ENCODE results near the gene CEP128. TPM values are rescaled to one million over a fixed set of nuclear protein-coding genes. Genes with fewer than 3 reads are reported as not detected.

Gene CEP128
- total RNA-seq, 2 experiments from 2014 or later = 12.3 to 13.0 TPM

- Mint-ChIP-seq H3K4me1 (ENCODE audit: low read depth) (no peaks in the 10 kb centered on the region), H3K4me3 (no peak overlapping the region), H3K27ac (no peak overlapping the region), H3K27me3 (no peaks in the 10 kb centered on the region), H3K9me3 (peaks cover 14% of the 10 kb centered on the region), H3K36me3 (ENCODE audit: low read depth) (peaks cover 48% of the 10 kb centered on the region)
- intact Hi-C loops (cut with DNase I, micrococcal nuclease) = no loop called here
- H3K9me3 ChIP-seq (ENCODE audit: control insufficient read depth in 1 of 2, insufficient read depth in 1 of 2, low read length in 2 of 2) = no peaks in the 10 kb centered on the region
- no peak overlapping the region for H3K4me3 ChIP-seq (ENCODE audit: low read length)
- POLR2A ChIA-PET = no interaction called here
- no peaks in the 10 kb centered on the region for H3K27me3 ChIP-seq (ENCODE audit: control insufficient read depth in 1 of 2, insufficient read depth in 2 of 2, low read length in 2 of 2)
- DNase-seq = no peak
- TF ChIP-seq CTCF (IDR thresholded peaks at IDR 0.05) = no peak
- H3K36me3 ChIP-seq (ENCODE audit: insufficient read depth, low read length) = no peaks in the 10 kb centered on the region
- CTCF ChIA-PET = no interaction called here
- H3K27ac ChIP-seq (ENCODE audit: low read depth in 1 of 2, low read length in 2 of 2) = no peak overlapping the region
- no peak for ATAC-seq (ENCODE audit: poor library complexity)
- H3K4me1 ChIP-seq (ENCODE audit: insufficient read depth, low read length) = no peaks in the 10 kb centered on the region
Measured at GRCh38 chr14:80798211-80798610, 143.3 kb downstream of the CEP128 start.

- intact Hi-C loops (cut with DNase I, micrococcal nuclease) = no loop called here
- CTCF ChIA-PET = no interaction called here
Measured at GRCh38 chr14:80792771-80793170, 148.8 kb downstream of the CEP128 start.

GRCh38 chr14:80787876-80788275 is 153.7 kb downstream of the CEP128 start:
- Mint-ChIP-seq H3K36me3 (ENCODE audit: low read depth) (peaks cover 30% of the 10 kb centered on the region), H3K27ac (no peak overlapping the region), H3K4me1 (ENCODE audit: low read depth) (no peaks in the 10 kb centered on the region), H3K4me3 (no peak overlapping the region), H3K9me3 (no peaks in the 10 kb centered on the region), H3K27me3 (no peaks in the 10 kb centered on the region)
- Histone ChIP-seq H3K4me3 (ENCODE audit: low read length) (no peak overlapping the region), H3K27me3 (ENCODE audit: control insufficient read depth in 1 of 2, insufficient read depth in 2 of 2, low read length in 2 of 2) (no peaks in the 10 kb centered on the region), H3K36me3 (ENCODE audit: insufficient read depth, low read length) (peaks cover 10% of the 10 kb centered on the region), H3K9me3 (ENCODE audit: control insufficient read depth in 1 of 2, insufficient read depth in 1 of 2, low read length in 2 of 2) (no peaks in the 10 kb centered on the region), H3K27ac (ENCODE audit: low read depth in 1 of 2, low read length in 2 of 2) (no peak overlapping the region), H3K4me1 (ENCODE audit: insufficient read depth, low read length) (no peaks in the 10 kb centered on the region)
- no peak for ATAC-seq (ENCODE audit: poor library complexity)
- POLR2A ChIA-PET = no interaction called here
- TF ChIP-seq CTCF (IDR thresholded peaks at IDR 0.05) = no peak
- intact Hi-C loops (cut with DNase I, micrococcal nuclease) = no loop called here
- CTCF ChIA-PET = no interaction called here
- no peak for DNase-seq

More at GRCh38 chr14:80792771-80793170, 148.8 kb downstream of the CEP128 start:
- H3K9me3 ChIP-seq (ENCODE audit: control insufficient read depth in 1 of 2, insufficient read depth in 1 of 2, low read length in 2 of 2) = no peaks in the 10 kb centered on the region
- no peak overlapping the region for H3K4me3 Mint-ChIP-seq
- POLR2A ChIA-PET = no interaction called here
- no peaks in the 10 kb centered on the region for H3K27me3 Mint-ChIP-seq
- no peak overlapping the region for H3K27ac ChIP-seq (ENCODE audit: low read depth in 1 of 2, low read length in 2 of 2)
- H3K27me3 ChIP-seq (ENCODE audit: control insufficient read depth in 1 of 2, insufficient read depth in 2 of 2, low read length in 2 of 2) = no peaks in the 10 kb centered on the region
- H3K9me3 Mint-ChIP-seq = no peaks in the 10 kb centered on the region
- H3K27ac Mint-ChIP-seq = no peak overlapping the region
- no peak for TF ChIP-seq CTCF (IDR thresholded peaks at IDR 0.05)
- H3K36me3 Mint-ChIP-seq (ENCODE audit: low read depth) = peaks cover 32% of the 10 kb centered on the region
- no peaks in the 10 kb centered on the region for H3K4me1 Mint-ChIP-seq (ENCODE audit: low read depth)
- peaks cover 10% of the 10 kb centered on the region for H3K36me3 ChIP-seq (ENCODE audit: insufficient read depth, low read length)
- no peak for DNase-seq
- ATAC-seq (ENCODE audit: poor library complexity) = no peak
- H3K4me1 ChIP-seq (ENCODE audit: insufficient read depth, low read length) = no peaks in the 10 kb centered on the region
- no peak overlapping the region for H3K4me3 ChIP-seq (ENCODE audit: low read length)
